ENCODE results near the gene ADCY5.

GRCh38 chr3:123370819-123371218 is 78.1 kb downstream of the ADCY5 start:
- TF ChIP-seq ZNF274 (IDR thresholded peaks at IDR 0.05; ENCODE audit: low read depth, low read length) (no peak), YY1 (IDR thresholded peaks at IDR 0.05; ENCODE audit: insufficient read depth, insufficient read length) (no peak)

Data from NT2/D1 (cell line).